Ramos (cell line): Measurements from ENCODE around the gene EIF3D.

ENCODE experiments used
- in situ Hi-C: fragments of 300-500 bp; cut with MboI; formaldehyde crosslinking; loops from one replicate; pipeline ENCODE4 v1.14.3; 2022; ENCODE audit warnings: low sequenced_read_pairs; ENCODE audit not compliant: unreplicated experiment

EIF3D gene, protein sequence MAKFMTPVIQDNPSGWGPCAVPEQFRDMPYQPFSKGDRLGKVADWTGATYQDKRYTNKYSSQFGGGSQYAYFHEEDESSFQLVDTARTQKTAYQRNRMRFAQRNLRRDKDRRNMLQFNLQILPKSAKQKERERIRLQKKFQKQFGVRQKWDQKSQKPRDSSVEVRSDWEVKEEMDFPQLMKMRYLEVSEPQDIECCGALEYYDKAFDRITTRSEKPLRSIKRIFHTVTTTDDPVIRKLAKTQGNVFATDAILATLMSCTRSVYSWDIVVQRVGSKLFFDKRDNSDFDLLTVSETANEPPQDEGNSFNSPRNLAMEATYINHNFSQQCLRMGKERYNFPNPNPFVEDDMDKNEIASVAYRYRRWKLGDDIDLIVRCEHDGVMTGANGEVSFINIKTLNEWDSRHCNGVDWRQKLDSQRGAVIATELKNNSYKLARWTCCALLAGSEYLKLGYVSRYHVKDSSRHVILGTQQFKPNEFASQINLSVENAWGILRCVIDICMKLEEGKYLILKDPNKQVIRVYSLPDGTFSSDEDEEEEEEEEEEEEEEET

DNA sequence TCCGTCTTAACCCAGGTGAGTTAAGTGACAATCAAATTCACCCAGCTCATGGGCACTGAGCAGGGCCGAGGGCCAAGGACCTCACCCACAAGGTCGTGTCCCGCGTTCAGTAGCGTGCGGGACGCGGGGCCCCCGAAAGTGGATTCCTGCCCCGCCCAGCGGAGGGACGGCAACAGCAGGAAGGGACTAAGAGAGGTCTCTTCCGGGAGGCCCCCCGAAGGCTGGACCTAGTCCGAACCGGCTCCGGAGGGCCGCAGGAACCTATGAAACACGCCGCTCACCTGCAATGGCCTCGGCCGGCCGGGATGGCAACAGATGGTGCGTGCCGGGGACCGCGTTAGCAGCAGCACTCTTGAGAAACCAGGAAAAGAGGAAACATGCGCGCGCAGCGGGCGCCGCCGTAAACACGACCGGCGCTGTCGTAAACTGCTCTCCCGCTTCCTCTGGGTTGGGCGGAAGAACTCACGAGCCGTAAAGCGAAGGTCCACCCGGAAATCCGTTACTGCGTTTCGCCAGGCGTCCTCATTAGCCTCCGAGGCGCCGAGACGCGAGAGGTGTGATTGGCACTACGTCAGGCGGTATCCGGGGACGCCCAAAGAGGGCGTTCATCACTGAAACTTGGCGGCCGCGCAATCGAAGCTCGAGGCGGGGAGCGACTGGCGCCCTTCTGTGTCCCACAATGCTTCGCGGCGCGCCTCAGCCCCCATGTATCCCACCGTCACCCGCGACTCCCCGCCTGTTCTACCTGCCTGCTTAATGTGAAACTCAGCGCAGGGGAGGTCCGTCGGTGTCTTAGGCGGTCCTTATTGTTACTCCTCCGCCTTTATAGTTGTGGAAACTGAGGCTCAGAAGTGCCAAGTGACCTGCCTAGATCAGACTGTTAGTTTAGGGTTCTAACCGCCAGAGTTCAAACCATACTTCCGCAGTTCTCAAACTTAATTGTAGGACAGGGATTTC, at the start of gene EIF3D:
EIF3D (minus strand) TSS at position 372 of the 957 bp plus-strand sequence. CDS start 3,045 bp downstream, outside the sequence.
- in situ Hi-C loops = no loop called here

DNA sequence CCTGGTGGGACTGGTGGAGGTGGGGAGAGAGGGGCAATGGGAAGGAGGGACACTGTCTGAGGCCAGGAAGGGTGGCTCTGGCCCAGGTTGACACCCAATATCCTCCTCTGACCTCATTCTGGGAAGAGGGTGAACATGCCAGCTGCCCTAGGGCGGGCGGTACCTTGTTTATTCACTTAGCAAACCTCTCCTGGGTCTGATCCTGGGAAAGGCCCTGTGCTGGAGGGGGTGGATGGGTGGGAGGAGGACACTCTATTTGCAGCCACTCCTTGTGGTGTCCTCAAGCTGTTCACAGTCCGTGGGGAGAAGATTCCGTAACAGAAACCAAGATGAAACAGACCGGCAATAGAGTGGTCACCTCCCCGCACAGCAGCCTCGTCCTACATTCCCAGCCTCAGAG, 49.7 kb upstream of the EIF3D start:
- in situ Hi-C loops = no loop called here

DNA sequence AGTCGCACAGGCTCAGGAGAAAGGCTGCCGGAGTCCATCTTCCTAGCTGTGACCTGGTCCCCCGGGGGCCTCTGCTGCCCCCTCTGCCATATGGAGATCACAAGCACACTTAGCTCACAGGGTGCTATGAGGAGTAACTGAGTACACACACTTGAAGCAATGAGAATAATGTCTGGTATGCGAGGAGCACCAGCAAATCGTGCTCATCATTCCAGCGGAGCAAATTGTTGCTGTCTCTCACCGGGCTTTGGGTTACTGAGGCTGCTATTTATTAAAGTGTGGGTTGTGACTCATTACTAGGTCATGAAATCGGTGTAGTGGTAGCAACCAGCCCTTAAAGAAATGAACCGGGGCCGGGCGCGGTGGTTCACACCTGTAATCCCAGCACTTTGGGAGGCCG, 48.1 kb upstream of the EIF3D start:
- in situ Hi-C loops = no loop called here

DNA sequence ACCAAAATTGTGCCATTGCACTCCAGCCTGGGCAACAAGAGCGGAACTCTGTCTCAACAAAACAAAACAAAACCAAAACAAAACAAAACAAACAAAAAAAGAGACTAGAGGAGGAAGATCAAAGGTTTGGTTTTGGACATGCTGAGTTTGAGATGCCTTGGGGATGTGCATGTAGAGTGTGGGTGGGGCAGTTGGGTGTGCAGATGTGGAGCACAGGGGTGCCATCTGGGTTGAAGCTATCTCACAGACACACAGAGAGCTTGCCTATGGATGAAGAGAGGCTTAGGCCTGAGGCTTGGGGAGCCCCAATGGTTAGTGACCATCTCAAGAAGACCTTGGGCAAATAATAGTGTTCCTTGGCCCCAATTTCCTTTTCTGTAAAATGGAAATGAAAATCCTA, 45.8 kb upstream of the EIF3D start:
- in situ Hi-C loops = no loop called here

DNA sequence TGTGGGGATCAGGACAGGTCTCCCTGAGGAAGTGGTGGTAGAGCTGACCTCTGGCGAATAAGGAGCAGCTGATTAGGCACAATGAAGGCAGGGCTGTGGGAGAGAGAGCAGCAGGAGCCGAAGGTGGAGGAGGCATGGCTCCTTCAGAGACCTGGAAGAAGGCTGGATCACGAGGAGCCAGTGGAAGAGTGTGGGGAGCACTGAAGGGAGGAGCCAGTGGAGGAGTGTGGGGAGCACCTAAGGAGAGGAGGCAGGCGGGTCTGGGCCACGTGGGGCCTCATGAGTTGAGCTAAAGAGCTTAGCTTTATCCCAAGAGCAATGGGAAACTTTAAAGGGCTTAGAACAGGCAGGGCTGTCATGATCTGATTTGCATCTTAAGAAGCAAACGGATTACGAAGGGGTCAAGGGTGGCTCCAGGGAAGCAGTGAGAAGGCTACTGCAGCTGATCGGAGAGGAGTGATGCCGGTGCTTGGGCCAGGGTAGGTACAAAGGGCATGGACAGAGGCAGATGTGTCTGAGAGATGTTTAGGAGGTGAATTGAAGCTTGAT, 44.9 kb upstream of the EIF3D start:
- in situ Hi-C loops = no loop called here

DNA sequence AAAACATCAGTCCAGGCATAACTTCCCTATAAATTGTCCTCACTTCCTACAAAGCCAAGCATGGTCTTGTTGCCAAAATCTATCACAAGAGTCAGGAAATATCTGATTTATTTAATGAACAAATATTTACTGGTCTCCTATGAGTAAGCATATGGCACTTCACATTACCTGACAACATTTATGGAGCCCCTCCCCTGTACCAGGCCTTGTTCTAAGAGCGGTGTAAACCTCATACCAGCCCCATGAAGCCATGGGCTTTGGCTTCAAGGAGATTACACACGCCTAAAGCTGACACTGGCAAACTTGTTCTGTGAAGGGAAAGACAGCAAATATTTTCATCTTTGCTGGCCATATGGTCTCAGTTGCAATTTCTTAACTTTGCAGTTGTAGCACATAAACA, 43.0 kb upstream of the EIF3D start:
- in situ Hi-C loops = no loop called here

DNA sequence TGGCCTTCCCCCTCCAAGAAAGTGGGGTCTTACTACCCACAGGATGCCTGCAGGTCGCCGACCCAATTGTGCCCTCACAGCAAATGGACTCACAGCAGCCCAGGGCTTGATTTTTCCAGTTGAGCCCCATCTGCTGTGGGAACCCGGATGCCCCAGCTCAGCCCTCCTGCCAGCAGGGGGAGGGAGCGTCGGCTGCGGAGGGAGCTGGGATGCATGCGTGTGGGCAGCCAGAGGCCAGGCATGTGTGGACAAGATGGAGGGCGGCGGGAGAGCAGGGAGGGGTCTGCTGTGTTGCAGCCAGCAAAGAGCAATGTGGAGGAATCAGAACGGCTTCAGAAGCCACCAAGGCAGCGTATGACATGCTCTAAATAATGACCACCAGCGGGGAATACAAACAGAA, 41.0 kb upstream of the EIF3D start:
- in situ Hi-C loops = no loop called here

DNA sequence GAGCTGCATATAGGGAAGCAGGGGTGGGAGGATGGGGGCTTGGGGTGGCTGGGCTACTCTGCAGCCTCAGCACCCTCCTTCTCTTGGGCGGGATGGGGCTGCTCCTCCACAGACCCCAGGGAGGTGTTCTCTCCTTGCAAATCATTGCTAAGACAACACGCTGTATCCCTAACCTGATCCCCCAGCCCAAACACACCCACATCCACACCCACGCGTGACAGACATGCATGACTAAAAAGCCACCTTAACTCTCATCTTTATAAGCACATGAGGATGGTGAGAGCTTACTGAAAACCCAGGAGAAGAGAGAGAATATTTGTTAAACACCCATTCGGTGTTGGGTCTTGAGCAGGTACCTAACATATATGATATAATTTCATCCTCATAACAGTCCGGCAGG, 39.9 kb upstream of the EIF3D start:
- in situ Hi-C loops = no loop called here

DNA sequence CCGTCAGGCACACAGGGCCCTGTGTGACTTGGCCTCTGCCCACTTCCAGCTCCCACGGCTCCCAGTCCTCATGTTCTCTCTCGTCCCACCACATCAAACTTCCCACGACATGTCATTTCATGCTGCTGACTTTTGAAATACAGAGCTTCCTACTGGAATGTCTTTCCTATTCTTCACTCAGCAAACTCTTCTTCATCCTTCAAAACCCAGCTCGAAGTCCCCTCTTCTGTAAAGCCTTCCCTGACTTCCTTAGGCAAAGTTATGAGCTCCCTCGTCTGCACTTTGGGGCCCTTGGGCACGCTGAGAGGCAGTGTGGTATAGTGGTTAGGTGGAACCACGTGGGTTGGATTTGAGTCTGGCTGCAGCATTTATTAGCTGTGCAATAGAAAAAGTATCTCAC, 37.8 kb upstream of the EIF3D start:
- in situ Hi-C loops = no loop called here

DNA sequence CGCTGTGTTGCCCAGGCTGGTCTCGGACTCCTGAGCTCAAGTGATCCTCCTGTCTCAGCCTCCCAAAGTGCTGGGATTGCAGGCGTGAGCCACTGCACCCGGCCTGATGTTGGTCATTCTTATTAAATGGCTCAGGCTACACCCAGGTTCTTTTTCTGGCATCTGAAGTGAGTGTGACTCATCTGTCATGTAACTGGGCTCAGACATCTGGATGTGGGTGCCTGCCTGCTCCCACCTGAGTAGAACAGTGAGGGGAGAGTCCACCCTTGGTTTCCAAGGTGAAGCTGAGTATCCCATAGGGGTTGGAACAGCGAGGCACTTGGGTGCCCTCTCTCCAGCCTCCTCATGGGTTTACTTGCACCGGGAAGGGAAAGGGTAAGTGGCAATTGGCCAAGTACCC, 36.7 kb upstream of the EIF3D start:
- in situ Hi-C loops = no loop called here

DNA sequence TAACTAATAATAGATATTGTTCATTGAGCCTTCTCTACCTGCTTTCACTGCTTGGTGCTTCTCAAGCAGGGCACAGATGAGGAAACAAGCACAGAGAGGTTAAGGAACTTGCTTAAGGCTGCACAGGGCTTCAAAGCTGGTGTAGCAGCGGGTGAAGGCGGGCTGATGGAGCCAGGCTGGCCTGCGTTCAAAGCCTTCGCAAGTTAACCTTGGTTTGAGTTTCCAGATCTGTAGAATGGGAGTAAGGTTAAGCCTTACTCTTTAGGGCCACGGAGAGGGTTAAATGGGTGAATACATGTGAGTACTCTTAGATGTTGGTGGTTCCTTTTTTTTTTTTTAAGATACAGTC, 36.2 kb upstream of the EIF3D start:
- in situ Hi-C loops = no loop called here

DNA sequence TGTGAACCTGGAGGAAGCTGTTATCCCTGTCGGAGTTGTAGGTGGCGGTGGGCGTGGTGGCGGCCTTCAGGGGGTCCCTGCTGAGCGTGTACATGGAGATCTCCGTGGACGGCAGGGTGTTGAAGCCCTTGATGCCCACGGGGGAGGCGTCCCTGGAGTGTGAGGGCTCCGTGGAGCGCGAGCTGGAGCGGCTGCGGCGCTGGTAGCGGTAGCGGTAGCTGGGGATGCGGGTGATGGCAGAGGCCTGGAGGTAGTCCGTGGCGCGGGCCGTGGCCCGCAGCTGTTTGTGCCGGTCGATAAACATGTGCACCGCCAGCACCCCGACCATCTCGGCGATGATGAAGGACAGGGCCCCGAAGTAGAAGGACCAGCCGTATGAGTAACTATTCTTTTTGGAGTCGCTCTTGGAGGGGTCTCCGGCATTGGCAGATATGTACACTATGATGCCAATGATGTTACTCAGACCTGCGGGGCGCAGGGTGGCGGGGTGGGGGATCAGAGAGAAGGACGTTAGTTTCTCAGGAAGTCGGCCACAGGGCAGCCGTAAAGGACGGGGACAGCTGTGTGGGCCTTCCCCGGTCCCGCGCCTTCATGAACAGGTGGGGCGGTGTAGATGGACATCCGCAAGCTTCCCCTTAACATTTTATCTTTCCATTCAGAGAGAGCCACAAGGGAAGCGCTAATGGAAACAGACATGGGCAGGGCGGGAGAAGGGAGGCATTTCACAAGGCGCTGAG, 35.6 kb upstream of the EIF3D start:
- in situ Hi-C loops = no loop called here

DNA sequence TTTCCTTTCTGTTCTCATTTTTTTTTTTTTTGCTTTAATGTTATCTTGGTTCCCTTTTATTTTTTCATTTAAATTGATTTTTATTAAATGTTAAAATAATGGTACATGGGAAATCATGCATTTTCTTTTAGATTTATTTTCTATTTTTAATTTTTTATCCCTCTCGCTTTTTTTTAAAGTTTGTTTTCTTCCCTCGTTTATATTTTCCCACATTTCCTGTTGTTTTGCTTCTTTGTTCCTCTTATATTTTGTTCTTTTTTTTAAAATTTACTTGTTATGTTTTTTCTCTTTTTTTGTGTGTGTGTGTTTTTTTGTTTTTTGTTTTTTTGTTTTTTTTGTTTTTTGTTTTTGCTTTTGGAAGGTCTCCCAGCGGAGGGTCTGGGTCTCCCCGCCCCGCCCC, 34.9 kb upstream of the EIF3D start:
- in situ Hi-C loops = no loop called here

DNA sequence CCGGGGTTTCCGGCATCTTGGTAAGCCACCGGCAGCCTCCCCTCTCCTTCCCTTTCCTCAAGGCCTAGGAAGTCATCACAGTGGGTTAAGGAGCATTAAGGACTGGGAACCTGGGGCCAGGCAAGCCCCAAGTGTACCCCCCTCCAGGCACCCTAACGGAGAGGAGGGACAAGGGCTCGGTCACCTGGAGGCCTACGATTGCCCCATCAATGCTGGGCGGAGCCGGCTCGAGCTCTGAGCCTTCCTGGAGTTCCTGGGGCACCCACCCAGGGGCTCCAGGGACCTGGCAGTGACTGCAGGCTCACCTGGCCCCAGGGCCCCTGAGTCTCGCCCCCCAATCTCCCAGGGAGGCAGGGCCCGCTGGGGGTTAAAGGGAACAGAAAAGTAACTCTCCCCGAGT, 34.5 kb upstream of the EIF3D start:
- in situ Hi-C loops = no loop called here

DNA sequence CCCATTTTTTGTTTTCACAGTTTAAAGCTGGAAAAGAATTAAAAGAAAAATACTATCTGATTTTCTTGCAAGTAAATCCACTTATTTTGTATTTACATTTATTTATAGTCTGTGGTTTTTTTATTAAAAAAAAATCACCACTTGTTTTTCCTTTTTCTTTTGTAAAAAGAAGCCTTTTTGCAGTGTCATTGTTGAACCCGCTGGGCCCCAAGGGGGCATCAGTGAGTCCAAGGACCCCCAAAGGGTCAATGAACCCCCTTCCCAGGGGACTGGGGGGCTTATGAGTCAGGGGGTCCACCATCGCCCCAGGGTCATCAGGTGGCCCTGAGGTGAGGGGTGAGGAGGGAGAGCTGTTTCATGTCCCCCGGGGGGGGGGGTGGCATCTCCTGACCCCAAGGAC, 34.0 kb upstream of the EIF3D start:
- in situ Hi-C loops = no loop called here

DNA sequence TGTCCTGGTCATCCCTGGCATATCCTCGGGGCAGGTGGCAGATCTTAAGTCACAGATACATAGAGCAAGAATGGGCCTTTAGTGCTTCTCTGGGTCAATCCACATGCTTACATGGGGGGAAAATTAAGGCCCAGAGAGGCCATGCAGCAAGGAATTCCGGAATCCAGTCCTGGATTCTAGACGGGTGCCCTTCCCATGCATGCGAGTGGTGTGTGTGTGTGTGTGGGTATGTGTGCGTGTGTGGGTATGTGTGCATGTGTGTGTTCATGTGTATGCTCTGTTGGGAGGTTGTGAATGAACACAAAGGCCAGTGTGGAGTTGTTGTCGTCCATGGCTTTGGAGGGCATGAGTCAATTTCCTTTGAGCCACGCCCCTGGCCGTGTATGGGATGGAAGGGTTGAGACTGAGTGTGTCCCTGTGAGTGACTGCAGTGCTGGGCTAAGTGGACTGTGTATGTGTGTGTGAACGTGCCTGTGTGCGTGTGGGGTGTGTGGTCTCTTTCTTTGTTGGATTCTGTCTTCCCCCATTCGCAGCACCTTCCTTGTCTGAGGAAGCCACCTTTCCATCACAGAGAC, 33.4 kb upstream of the EIF3D start:
- in situ Hi-C loops = no loop called here

DNA sequence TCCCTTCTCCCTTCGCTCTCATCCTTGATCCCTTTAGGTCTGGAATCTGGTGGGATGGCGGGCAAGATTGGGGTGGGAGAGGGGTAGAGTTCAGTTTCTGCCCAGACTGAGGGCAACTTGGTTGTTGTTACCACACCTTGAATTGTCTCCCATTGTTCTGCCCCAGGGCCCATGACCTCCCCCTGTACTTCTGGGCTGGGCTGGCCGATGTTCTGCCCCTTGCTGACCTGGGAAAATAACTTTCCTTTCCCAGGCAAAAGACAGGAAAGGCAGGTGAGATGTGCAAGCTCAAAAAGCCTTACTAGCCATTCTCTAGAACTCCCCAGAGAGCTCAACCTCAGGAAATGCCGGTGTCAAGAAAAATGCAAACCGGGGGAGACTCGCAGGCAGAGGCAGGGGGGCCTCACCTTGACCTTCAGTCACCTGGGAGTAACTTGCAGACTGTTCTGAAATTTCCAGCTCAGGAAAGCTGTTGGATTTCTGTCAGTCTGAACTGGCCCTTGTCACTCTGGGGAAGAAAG, 32.4 kb upstream of the EIF3D start:
- in situ Hi-C loops = no loop called here

DNA sequence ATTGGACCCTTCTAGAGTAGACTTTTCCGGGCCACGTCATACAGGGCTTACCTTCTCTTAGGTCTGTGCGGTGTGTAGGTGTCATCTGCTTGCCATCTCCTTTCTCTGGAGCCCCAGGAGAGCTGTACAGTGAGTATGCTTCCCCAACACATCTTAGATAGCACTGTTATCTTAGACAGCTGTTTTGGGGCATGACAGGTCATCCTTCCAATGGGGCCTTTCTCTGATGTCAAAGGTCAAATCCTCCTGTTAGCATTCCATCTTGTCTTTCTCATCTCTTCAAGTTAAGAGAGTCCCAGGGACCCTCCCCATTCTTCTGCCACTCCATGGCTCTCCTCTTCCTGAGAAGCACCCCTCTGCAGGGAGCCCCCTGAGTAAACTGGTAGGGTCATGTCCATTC, 31.0 kb upstream of the EIF3D start:
- in situ Hi-C loops = no loop called here

DNA sequence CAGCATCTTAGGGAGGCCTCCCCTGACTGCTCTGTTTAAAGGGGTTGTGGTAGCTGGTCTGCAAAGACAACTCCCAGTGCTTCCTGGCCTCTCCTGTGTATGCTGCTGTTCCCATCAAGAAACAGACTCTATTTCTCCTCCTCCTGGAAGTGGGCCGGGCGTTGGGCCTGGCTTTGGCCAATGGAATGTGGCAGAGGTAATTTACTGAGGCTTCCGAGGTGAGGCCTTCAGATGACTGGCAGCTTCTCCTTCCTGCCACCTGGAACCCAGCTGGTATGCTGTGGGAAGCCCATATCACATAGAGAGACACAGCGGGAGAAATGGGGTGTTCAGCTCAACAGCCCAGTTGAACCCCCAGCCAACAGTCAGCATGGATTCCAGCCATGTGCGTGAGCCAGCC, 25.1 kb upstream of the EIF3D start:
- in situ Hi-C loops = no loop called here

DNA sequence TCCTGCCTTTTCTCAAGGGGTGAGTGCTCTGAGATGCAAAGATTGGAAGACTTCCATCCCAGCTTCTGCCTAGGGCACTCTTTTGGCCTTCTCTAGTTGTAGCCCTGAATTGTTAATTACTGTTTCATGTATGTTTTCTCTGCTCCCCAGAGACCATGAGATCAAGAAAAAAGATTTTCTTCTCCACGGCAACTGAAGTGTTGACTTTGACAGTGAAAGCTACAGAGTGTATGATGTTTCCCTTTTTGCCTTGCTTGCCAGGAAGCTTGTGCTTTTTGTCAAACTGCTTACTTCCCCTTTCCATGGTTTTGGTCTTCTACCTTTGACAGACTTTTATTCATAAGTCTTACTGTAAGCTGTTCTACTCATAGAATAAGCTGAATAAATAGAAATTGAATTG, 23.3 kb upstream of the EIF3D start:
- in situ Hi-C loops = no loop called here
